ENCODE results near the gene PHKA2.
A peak's percentile ranks its signal among the peaks of the same experiment; 100 is the strongest.
"Not testable (repeated sequence)": the region's sequence is repeated elsewhere in the genome, so short reads cannot be mapped to it uniquely, and the experiment has no call there.

PHKA2 gene

DNA sequence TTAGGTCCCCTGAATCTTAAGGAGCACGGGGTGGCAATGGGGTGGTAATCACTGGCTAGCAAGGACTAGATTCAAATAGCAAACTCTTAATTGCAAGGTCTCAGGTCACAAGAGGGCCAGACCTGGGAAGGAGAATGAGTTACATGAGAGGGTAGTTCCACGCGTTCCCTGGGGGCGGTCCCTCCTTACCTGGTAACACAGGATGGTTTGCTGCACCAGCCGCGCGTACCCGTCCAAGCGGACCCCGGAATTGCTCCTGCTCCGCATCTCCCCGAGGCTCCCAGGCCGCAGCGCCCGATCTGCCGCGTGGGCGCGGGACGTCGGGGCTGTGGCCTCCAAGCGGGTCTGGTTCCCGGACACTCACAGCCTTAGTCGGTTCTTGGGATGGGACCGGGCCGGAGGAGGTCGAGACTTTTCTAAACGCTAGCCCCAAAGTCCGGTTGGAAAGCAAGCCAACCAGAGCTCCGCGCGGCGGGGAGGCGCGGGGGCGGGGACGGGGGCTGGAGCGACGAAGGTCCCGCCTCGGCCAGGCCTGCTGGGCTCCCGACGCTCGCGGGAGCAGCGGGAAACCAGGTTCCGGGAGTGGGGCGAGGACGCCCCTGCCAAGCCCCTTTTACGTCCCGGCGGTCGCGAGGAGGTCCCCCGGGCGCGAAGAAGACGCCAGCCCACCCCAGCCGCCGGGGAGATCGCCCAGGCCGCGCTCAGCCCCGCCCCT lies at the start of gene PHKA2:
Gene PHKA2, minus strand, starts transcription at position 449 of the 715 bp plus-strand sequence. Its CDS starts 182 bp downstream, at position 267.
- Histone ChIP-seq H3K4me3 (peak within 1 kb of the TSS; percentile 56 to 84 (median 66)), H3K27ac (peak within 1 kb of the TSS; percentile 52 to 96 (median 89))

- no peak overlapping the region for H3K4me3 ChIP-seq
- no peak overlapping the region for H3K27ac ChIP-seq
Measured at GRCh38 chrX:19030805-19031204, 46.9 kb upstream of the PHKA2 start.

- Histone ChIP-seq H3K27ac (no peak overlapping the region), H3K4me3 (no peak overlapping the region)
Measured at GRCh38 chrX:19028560-19028959, 44.6 kb upstream of the PHKA2 start.

- Histone ChIP-seq H3K27ac (no peak overlapping the region), H3K4me3 (no peak overlapping the region)
Measured at GRCh38 chrX:19024366-19024765, 40.5 kb upstream of the PHKA2 start.

GRCh38 chrX:19019996-19020395 lies 36.1 kb upstream of the PHKA2 start:
- no peak overlapping the region for H3K27ac ChIP-seq
- no peak overlapping the region for H3K4me3 ChIP-seq

GRCh38 chrX:19017271-19017670 lies 33.4 kb upstream of the PHKA2 start:
- Histone ChIP-seq H3K4me3 (no peak overlapping the region), H3K27ac (no peak overlapping the region)

GRCh38 chrX:19016614-19017013 lies 32.7 kb upstream of the PHKA2 start:
- H3K27ac ChIP-seq, H3K4me3 ChIP-seq: not testable (repeated sequence)

DNA sequence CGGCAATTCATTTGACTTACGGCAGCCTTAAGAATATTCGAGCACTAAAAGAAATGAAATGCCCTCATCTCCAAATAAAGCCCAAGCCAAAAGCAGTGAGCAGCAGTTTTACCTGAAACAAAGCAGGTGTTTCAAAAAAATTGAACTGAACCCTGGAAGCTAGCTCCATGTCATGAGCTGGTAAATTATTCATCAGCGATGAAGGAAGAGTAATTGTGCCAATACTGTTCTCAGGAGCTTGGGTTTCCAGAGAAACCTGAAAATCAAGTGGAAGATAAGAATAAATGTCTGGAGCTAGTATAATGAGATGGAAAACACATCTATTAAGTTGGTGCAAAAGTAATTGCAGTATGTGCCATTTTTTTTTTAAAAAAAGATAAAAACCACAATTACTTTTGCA lies 24.0 kb upstream of the PHKA2 start:
- Histone ChIP-seq H3K4me3 (no peak overlapping the region), H3K27ac (no peak overlapping the region)

DNA sequence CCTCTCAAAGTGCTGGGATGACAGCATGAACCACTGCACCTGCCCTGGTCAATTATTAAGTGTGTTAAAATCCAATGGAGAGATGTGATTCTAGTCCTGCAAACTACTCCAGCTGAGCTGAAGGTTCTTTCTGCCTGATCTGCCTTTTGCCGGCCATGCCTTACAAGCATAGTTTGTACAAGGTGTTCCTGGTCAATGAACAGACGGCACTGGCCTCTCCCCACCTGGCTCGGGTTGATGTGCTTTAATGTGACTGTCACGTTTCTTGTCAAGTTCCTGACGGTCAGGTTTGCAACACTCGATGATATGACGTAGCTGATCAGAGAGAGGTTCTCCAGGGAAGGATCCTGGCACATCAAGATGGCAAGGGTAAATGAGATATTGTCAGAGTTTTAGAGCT lies 23.1 kb upstream of the PHKA2 start:
- no peak overlapping the region for H3K4me3 ChIP-seq
- H3K27ac ChIP-seq: no peak overlapping the region

- H3K27ac ChIP-seq: no peak overlapping the region
Measured at GRCh38 chrX:19005909-19006308, 22.0 kb upstream of the PHKA2 start.

GRCh38 chrX:19003756-19004155 lies 19.8 kb upstream of the PHKA2 start:
- H3K27ac ChIP-seq: no peak overlapping the region

More at GRCh38 chrX:19005909-19006308, 22.0 kb upstream of the PHKA2 start:
- no peak overlapping the region for H3K4me3 ChIP-seq

DNA sequence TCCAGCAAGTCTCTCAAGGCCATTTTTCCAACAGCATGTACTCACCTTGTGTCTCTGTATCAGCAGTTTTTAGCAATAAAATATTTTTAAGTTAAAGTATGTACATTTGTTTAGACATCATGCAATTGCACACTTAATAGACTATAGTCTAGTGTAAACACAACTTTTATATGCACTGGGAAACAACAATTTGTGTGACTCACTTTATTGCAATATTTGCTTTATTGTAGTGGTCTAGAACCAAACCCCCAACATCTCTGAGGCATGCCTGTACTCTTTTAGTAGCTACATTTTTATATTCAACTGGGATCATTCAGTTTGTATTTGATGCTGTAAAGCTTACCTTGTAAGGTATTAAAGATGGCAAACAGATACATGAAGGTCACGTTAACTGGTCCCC lies 14.7 kb upstream of the PHKA2 start:
- Histone ChIP-seq H3K4me3 (no peak overlapping the region), H3K27ac (no peak overlapping the region)

More at GRCh38 chrX:19003756-19004155, 19.8 kb upstream of the PHKA2 start:
- H3K4me3 ChIP-seq: no peak overlapping the region

DNA sequence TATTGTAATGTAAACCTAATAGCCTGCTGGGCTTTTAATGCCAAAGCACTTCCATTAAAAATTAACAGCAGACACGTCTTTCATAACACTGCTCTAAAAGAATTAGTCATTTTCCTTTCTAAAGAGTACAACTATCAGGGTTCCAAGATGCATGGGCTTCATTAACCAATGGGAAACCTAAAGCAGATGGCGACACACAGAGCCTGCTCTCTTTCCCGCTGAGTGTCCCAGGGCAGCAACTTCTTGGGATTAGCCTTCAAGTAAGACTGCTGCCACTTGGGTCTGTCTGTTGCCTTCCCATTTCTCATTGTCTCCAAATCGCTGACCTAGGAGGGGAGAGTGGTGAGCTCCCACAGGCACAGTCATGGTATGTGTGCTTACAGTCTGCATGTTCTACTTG lies 14.0 kb upstream of the PHKA2 start:
- no peak overlapping the region for H3K4me3 ChIP-seq

DNA sequence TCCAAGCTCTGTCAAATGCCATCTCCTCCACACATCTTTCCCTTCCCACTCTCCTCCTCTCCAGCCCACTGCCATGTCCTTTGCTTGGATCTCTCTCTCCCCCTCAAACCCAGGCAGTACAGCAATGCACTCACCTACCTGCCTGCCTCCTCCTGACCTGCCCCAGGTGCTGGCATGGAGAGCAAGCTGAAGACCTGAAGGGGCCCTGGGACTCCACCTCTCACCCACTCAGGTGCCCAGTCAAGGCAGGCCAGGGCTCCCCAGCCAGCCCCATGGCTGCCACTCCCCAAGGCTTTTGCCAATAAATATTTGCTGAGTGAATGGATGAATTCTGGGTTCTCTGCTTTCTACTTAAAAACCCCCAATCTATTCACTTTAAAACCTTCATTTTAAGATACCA lies 12.6 kb upstream of the PHKA2 start:
- Histone ChIP-seq H3K27ac (no peak overlapping the region), H3K4me3 (no peak overlapping the region)

More for the DNA sequence above, 14.0 kb upstream of the PHKA2 start:
- no peak overlapping the region for H3K27ac ChIP-seq

- H3K4me3 ChIP-seq: no peak overlapping the region
- H3K27ac ChIP-seq: no peak overlapping the region
Measured at GRCh38 chrX:18995221-18995620, 11.3 kb upstream of the PHKA2 start.

DNA sequence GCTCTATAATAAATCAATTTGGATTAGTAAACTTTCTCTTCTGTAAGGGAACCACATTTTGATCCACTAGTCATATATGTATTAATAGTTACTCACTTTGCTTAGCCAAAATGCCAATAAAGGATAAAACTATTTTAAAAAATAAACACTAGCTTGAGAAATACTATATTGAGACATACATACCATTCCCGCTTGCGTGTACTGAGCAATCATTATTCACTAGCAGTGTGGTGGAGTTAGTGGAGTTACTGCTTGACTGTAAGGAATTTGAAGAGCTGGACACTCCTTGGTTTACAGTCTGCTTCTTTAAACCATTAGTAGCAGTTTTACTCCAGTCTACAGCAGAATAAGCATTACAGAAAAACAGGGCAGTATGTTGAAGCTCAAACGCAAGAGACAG lies 10.8 kb upstream of the PHKA2 start:
- Histone ChIP-seq H3K4me3 (no peak overlapping the region), H3K27ac (no peak overlapping the region)

- H3K4me3 ChIP-seq: no peak overlapping the region
- H3K27ac ChIP-seq: no peak overlapping the region
Measured at GRCh38 chrX:18992829-18993228, 8.9 kb upstream of the PHKA2 start.

- Histone ChIP-seq H3K4me3 (peak overlapping the region; percentile 56 to 84 (median 66)), H3K27ac (peak overlapping the region in 20 of 21 experiments; percentile 52 to 96 (median 89))
Measured at GRCh38 chrX:18985186-18985435, 1.2 kb upstream of the PHKA2 start.

- Histone ChIP-seq H3K27ac (peak overlapping the region; percentile 52 to 96 (median 89)), H3K4me3 (peak overlapping the region; percentile 56 to 84 (median 66))
Measured at GRCh38 chrX:18984381-18985185, 669 bp upstream of the PHKA2 start.

DNA sequence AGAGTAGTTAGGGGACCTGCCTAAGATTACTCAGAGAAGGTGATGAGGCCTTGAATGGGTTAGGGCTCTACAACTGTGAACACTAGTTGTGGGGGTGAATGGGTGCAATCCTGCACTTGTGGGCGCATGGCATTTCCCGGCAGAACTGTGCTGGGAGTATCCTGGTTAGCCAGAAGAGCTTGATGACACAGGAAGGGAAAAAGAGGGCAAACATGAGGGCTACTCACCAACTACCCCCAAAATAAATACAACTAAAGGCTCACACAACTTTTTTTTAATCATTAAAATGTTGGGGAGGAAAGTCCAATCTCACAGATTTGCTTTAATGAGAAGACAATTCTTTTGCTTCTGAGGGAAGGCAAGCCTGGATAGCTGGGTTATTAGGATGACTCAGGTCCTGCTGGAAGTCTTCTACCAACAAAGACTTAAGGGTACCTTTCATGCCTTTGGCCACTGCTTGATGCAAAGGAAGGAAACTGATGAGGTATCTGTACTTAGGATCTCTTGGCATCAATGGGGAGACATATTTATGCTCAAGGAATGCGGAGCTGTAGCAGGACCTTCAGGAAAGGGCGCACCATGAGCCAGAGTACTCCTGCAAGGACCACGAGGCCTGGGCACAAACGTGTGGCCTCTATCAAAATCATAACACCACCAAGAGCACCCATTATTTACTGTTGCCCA lies 2.6 kb downstream of the PHKA2 start:
- no peak overlapping the region for H3K4me3 ChIP-seq
- H3K27ac ChIP-seq: no peak overlapping the region

DNA sequence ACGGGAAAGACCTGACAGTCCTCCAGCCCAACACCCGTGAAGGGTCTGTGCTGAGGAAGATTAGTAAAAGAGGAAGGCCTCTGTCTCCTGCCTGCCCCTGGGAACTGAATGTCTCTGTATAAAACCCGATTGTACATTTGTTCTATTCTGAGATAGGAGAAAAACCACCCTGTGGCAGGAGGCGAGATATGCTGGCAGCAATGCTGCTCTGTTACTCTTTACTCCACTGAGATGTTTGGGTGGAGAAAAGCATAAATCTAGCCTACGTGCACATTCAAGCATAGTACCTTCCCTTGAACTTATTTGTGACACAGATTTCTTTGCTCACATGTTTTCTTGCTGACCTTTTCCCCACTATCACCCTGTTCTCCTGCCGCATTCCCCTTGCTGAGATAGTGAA lies 3.7 kb downstream of the PHKA2 start:
- not testable (repeated sequence) for H3K4me3 ChIP-seq, H3K27ac ChIP-seq

Measured in skin epidermis (tissue), 12 donors.